Activated T-cell treated with anti-CD3 and anti-CD28 coated beads for 4 hours (primary cell): ENCODE data around the gene APBA3.

Experiments used
- DNase-seq: peaks from one replicate; pipeline ENCODE4 v3.0.0-alpha.2; 2020

The APBA3 gene, protein sequence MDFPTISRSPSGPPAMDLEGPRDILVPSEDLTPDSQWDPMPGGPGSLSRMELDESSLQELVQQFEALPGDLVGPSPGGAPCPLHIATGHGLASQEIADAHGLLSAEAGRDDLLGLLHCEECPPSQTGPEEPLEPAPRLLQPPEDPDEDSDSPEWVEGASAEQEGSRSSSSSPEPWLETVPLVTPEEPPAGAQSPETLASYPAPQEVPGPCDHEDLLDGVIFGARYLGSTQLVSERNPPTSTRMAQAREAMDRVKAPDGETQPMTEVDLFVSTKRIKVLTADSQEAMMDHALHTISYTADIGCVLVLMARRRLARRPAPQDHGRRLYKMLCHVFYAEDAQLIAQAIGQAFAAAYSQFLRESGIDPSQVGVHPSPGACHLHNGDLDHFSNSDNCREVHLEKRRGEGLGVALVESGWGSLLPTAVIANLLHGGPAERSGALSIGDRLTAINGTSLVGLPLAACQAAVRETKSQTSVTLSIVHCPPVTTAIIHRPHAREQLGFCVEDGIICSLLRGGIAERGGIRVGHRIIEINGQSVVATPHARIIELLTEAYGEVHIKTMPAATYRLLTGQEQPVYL

GRCh38 chr19:3761382-3762129, at the start of gene APBA3:
Gene APBA3, minus strand, starts transcription at chr19:3761692. Its CDS starts 1,428 bp downstream, at chr19:3760264.
- peak; percentile 95 for DNase-seq

DNA sequence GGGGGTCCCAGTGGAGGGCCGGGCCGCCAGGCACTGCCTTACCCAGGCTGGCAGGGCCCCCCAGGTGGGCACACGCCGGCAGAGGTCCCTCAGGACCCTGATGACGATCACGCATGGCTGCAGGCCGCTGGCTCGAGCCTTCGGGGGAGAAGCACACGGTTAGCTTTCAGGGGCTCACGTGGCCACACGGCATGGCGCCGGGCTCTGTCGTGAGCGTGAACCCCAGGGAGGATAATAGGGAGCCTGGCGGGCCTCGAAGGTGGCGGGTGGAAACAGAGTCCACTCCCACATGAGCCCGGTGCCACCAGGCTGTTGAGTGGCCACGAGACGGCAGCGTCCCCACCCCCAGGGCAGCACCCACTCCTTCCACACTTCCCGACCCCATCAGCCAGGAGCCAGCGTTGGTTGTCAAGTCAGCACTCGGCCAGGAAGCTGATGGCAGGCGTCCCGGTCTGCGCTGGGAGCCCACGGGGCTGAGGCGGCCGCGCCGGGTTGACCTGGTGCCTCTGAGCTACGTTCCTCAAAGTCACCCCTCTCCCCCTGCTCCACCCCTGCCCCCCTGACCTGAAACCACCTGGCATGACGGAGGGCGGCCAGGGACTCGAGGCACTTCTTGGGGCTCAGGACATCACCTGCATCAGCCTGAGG, 49.3 kb upstream of the APBA3 start:
- DNase-seq = no peak

DNA sequence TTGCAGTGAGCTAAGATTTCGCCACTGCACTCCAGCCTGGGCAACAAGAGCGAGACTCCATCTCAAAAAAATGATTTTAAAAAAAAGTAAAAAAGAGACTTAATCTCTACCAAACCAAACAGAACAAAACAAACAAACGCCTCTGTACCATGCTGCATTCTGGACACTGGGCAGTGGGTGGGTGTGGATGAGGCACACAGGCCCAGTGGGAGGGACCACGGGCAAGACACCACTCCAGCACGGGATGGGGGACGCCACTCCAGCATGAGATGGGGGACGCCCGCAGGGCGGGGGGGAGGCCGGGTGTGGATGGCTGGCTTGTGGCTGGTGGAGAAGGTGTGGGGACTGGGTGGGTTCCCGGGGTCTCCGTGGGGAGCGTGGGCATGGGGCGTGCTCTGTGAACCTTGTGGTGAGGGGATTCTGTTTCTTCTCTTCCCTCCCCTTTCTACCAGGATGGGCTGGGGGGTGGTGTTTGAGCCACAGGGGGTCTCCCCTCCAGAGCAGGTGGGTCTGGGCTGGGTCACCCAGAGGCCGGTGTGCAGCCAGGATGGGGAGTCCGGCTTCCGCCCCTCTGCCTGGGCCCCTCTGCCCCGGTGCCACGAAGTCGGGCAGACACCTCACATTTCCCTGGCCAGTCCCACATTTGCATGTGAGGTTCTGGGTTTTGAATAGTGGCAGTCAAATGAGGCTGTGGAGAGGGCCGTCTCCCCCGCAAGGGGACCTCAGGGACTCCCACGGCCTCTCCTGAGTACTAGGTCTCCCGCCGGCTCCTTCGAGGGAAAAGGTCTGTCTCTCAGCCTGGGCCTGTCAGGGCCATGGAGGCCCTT, 48.6 kb upstream of the APBA3 start:
- DNase-seq = no peak

- no peak for DNase-seq
These were observed 47.1 kb upstream of the APBA3 start for GRCh38 chr19:3808420-3809143.

DNA sequence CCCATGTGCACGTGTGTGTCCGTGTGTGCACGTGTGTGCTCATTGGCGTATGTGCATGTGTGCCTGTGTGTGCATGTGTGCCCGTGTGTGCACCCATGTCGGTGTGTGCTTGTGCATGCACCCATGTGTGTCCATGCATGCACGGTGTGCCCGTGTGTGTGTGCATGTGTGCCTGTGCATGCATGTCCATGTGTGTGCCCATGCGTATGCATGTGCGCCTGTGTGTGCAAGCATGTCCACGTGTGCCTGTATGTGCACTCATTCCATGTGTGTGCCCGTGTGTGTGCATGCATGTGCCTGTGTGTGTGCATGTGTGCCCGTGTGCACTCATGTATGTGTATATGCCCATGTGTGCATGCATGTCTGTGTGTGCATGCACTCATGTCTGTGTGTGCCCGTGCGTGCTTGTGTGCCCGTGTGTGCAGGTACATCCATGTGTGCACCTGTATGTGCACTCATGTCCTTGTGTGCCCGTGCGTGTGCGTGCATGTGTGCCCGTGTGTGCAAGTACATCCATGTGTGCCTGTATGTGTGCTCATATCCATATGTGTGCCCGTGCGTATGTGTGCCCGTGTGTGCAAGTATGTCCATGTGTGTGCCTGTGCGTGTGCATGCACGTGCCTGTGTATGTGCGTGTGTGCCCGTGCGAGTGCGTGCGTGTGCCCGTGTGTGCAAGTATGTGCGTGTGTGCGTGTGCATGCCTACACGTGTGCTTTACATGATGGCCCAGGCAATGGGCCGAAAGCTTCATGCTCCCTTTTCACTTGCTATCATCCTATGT, 46.3 kb upstream of the APBA3 start:
- DNase-seq = no peak

DNA sequence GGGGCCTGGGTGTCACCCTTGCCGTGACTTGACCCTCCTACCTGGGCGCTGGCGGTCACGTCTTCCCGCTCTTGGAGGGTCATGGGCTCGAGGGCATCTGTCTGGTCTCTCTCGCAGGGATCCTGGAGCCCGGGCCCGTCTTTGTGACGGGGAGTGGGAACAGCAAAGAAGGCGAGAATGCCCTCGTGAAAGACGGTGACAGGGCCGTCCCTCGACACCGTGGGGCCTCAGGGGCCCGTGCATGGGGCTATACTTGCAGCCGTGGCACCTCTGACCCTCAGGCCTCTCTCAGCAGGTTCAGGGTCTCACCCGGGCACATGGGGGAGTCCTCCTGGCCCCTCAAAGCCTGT, 45.6 kb upstream of the APBA3 start:
- DNase-seq = no peak

DNA sequence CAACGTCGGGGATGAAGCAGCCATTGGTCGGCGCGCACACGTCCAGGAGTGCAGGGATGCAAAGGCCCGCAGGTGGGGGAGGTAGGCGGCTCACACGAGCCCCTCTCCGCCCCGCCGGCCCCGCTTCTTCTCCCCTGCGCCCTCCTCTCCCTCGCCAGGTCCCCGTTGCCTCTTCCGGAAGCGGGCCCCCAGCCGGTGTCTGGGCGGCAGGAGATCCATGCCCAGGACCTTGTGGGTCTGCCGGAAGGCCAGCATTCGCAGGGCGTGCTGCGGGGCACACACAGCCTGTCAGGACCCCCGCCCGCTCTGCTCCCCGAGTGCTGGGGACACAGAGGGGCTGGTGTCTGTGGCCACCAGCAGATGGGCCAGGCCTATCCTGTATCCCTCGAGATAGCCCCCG, 44.4 kb upstream of the APBA3 start:
- DNase-seq = no peak

GRCh38 chr19:3804429-3804828, 42.9 kb upstream of the APBA3 start:
- no peak for DNase-seq

GRCh38 chr19:3803986-3804385, 42.5 kb upstream of the APBA3 start:
- no peak for DNase-seq

DNA sequence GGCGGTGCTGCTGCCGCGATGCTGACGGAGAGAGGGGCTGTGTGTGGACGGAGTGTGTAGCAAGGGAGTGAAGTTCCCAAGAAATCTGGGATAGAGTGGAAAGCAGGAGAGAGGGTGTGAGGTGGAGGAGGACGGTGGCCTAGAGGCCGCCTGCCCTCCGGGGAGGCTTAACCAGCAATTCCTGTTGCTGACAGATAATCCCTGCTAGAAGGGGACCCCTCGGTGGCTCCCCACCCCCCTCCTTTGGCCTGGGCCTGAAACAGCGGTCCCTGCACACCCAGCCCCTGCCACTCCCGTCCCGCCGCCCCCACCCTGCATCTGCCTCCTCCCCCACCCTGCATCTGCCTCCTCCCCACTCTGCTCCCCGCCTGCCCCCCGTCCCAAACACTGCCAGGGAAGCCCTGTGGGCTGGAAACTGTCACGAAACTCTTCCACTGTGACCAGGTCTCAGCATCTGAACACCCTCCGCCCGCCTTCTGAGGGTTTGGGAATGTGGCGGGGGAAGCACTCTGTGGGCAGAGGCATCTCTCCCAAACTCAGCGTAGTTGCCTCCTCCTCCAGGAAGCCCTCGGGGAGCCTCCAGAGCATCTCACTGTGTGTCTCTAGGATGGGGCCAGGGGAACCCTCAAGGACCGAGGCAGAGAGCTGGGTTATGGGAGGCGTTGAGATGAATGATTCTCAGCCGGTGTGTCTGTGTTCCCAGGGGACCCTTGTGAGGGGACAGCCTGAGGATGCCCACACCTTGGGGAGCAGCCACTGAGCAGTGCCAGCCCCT, 41.8 kb upstream of the APBA3 start:
- no peak for DNase-seq

- peak; percentile 60 for DNase-seq
These were observed 40.1 kb upstream of the APBA3 start for GRCh38 chr19:3801412-3802096.

DNA sequence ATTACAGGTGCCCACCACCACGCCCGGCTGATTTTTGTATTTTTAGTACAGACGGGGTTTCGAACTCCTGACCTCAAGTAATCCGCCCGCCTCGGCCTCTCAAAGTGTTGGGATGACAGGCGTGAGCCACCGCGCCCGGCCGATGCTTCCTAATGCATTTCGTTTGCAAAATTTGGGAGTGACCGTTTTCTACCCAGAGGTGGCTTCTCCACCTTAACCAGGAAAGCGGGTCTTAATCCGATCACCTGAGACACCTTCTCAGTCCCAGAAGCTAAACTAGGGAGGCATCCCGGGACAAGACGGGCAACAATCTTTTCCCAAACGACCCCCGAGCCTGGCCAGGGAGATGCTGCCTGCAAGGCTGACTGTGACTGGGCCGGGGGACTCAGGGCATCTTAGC, 39.5 kb upstream of the APBA3 start:
- no peak for DNase-seq

DNA sequence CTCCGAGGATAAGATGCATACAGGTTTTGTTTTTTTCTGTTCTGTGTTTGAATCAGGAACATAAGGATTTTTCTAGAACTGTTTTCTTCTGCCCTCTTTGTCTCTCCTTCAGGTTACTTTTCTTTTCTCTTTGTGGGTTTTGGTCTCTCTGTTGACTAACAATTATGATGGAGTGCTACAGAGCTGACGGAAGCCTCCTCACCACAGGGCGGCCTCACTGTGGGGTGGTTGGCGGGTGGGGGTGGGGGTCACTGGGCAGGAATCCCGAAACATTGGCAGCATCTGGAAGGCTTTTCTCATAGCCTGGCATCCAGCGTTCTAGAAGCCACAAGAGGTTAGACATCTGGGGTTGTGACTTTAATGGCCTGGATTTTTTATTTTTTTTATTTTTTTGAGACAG, 36.6 kb upstream of the APBA3 start:
- no peak for DNase-seq

GRCh38 chr19:3796358-3796757, 34.9 kb upstream of the APBA3 start:
- DNase-seq = no peak

- DNase-seq = no peak
These were observed 32.3 kb upstream of the APBA3 start for GRCh38 chr19:3793799-3794198.

DNA sequence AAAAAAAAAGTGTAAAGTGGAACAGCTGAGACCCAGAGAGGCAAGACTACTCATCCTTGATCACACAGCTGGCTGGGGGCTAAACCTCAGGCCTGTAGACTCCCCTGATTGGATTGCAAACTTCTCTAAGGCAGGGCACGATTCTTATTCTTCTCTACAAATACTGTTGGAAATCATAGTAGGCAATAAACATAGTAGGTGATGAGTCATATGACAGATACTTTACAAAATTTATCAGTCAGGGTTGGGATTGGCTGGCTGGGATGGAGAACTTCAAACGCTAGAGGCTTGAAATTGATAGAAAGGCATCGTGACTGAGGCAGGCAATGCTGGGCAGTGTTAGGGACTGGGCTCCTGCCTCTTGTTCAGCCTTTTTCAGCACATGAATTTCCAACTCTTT, 30.6 kb upstream of the APBA3 start:
- DNase-seq = no peak

GRCh38 chr19:3790941-3791340, 29.4 kb upstream of the APBA3 start:
- DNase-seq = no peak

GRCh38 chr19:3790209-3790734, 28.8 kb upstream of the APBA3 start:
- DNase-seq = no peak

DNA sequence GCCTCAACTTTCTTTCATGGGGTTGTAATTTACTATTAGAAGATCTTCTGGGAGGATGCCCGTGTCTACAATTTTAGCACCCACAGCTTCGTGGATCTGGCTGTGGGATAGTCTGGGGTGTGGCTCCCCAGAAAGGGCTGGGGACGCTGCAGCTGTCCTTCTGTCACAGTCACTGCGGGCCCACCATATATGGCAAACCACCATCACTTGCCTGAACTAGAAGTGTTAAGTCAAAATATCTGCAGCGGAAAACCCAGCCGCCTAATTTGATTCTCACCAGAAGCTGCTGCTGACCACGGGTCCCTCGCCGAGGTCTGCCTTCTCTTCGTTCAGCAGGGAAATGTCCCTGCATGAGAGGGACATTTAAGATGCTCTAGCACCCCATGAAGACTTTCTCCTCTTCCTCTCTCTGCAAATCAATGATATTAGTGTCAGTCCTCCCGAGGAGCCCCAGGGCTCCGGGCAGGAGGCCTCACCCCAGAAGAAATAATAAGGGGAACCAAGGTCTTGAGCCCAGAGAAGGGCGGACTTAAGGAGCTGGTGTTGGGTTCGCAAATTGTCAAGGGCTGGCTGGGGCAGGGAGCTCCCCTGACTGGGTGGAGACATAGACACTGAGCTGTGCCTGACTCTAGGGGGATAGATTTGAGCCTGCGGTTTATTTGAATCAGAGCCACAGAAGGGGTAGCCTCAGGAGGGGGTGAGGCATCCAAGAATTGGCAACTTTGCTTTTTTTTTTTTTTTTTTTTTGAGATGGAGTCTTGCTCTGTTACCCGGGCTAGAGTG, 27.7 kb upstream of the APBA3 start:
- DNase-seq = no peak
